ENCODE results near the gene ANO10. TPM values are rescaled to one million over a fixed set of nuclear protein-coding genes. Genes with fewer than 3 reads are reported as not detected.

The ANO10 gene
- total RNA-seq, 1 donor from 2014 or later = 45.4 TPM

GRCh38 chr3:43641306-43642114, 19.7 kb upstream of the ANO10 start:
- Histone ChIP-seq H3K4me2 (ENCODE audit: low read length) (no peak overlapping the region), H3K9me3 (ENCODE audit: insufficient read depth, low read depth, low read length) (no peaks in the 10 kb centered on the region), H3K27ac (ENCODE audit: low read depth, low read length) (no peak overlapping the region), H4K20me1 (ENCODE audit: insufficient read depth, low read length) (no peaks in the 10 kb centered on the region), H3K4me3 (ENCODE audit: insufficient read depth, low read depth, low read length) (no peak overlapping the region), H2AFZ (ENCODE audit: low read depth, low read length) (no peak overlapping the region), H3K27me3 (ENCODE audit: insufficient read depth, low read length) (no peaks in the 10 kb centered on the region), H3K4me1 (ENCODE audit: insufficient read depth, low read length) (peaks cover 7% of the 10 kb centered on the region), H3K79me2 (ENCODE audit: insufficient read depth, low read length) (no peaks in the 10 kb centered on the region), H3K36me3 (ENCODE audit: insufficient read depth, low read length) (no peaks in the 10 kb centered on the region), H3K9ac (ENCODE audit: low read length) (no peak overlapping the region)
- Mint-ChIP-seq H3K36me3 (ENCODE audit: low read depth, unreplicated experiment) (peaks cover 3% of the 10 kb centered on the region), H3K27ac (ENCODE audit: unreplicated experiment) (peak overlapping the region; percentile 29), H3K4me1 (ENCODE audit: low read depth, unreplicated experiment) (peaks cover 18% of the 10 kb centered on the region), H3K9me3 (ENCODE audit: unreplicated experiment) (no peaks in the 10 kb centered on the region), H3K27me3 (ENCODE audit: low read depth, unreplicated experiment) (no peaks in the 10 kb centered on the region), H3K4me3 (ENCODE audit: unreplicated experiment) (no peak overlapping the region)
- no peak for FAIRE-seq
- DNase-seq (ENCODE audit: low read depth) = peak; percentile 46
- TF ChIP-seq EZH2 (IDR thresholded peaks at IDR 0.05; ENCODE audit: insufficient read depth, low read length) (no peak), CTCF (IDR thresholded peaks at IDR 0.05; ENCODE audit: insufficient read depth, low read depth, low read length) (no peak)

GRCh38 chr3:43640681-43641080, 18.9 kb upstream of the ANO10 start:
- no peak for FAIRE-seq
- Mint-ChIP-seq H3K36me3 (ENCODE audit: low read depth, unreplicated experiment) (peaks cover 3% of the 10 kb centered on the region), H3K9me3 (ENCODE audit: unreplicated experiment) (no peaks in the 10 kb centered on the region), H3K27me3 (ENCODE audit: low read depth, unreplicated experiment) (no peaks in the 10 kb centered on the region), H3K4me3 (ENCODE audit: unreplicated experiment) (no peak overlapping the region), H3K27ac (ENCODE audit: unreplicated experiment) (no peak overlapping the region), H3K4me1 (ENCODE audit: low read depth, unreplicated experiment) (peaks cover 18% of the 10 kb centered on the region)
- H3K4me2 ChIP-seq (ENCODE audit: low read length) = no peak overlapping the region
- H3K27ac ChIP-seq (ENCODE audit: low read depth, low read length) = no peak overlapping the region
- no peak overlapping the region for H3K9ac ChIP-seq (ENCODE audit: low read length)
- no peak overlapping the region for H2AFZ ChIP-seq (ENCODE audit: low read depth, low read length)
- H3K27me3 ChIP-seq (ENCODE audit: insufficient read depth, low read length) = no peaks in the 10 kb centered on the region
- TF ChIP-seq CTCF (IDR thresholded peaks at IDR 0.05; ENCODE audit: insufficient read depth, low read depth, low read length) = no peak
- TF ChIP-seq EZH2 (IDR thresholded peaks at IDR 0.05; ENCODE audit: insufficient read depth, low read length) = no peak
- H3K4me1 ChIP-seq (ENCODE audit: insufficient read depth, low read length) = peaks cover 7% of the 10 kb centered on the region
- H3K79me2 ChIP-seq (ENCODE audit: insufficient read depth, low read length) = no peaks in the 10 kb centered on the region
- no peaks in the 10 kb centered on the region for H3K36me3 ChIP-seq (ENCODE audit: insufficient read depth, low read length)
- no peak overlapping the region for H3K4me3 ChIP-seq (ENCODE audit: insufficient read depth, low read depth, low read length)
- H3K9me3 ChIP-seq (ENCODE audit: insufficient read depth, low read depth, low read length) = no peaks in the 10 kb centered on the region
- no peaks in the 10 kb centered on the region for H4K20me1 ChIP-seq (ENCODE audit: insufficient read depth, low read length)
- DNase-seq (ENCODE audit: low read depth) = no peak
